Measurements from ENCODE around the gene OPN5.
"Not testable (repeated sequence)": the region's sequence is repeated elsewhere in the genome, so short reads cannot be mapped to it uniquely, and the experiment has no call there.

Gene OPN5

DNA sequence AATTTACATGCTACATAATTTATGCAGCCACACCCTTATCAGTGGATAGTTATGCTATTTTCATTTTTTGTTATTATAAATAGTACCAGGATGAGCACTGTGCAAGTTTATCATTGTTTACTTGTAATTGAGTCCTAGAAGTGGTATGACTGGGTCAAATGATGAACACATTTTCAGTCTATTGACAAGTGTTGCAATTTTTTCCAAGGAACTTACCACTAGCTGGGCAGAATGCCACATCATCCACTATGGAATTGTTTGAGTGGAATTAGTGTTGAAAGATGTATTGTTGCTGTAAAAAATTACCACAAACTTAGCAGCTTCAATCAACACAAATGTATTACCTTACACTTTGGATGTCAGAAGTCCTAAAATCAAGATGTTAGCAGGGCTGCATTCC, 38.1 kb upstream of the OPN5 start:
- H3K27ac ChIP-seq = no peak overlapping the region
- no peak for TF ChIP-seq ZFX (IDR thresholded peaks at IDR 0.05; ENCODE audit: borderline replicate concordance)
- TF ChIP-seq, protein P1, sequence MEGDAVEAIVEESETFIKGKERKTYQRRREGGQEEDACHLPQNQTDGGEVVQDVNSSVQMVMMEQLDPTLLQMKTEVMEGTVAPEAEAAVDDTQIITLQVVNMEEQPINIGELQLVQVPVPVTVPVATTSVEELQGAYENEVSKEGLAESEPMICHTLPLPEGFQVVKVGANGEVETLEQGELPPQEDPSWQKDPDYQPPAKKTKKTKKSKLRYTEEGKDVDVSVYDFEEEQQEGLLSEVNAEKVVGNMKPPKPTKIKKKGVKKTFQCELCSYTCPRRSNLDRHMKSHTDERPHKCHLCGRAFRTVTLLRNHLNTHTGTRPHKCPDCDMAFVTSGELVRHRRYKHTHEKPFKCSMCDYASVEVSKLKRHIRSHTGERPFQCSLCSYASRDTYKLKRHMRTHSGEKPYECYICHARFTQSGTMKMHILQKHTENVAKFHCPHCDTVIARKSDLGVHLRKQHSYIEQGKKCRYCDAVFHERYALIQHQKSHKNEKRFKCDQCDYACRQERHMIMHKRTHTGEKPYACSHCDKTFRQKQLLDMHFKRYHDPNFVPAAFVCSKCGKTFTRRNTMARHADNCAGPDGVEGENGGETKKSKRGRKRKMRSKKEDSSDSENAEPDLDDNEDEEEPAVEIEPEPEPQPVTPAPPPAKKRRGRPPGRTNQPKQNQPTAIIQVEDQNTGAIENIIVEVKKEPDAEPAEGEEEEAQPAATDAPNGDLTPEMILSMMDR (IDR thresholded peaks at IDR 0.05) = no peak

GRCh38 chr6:47745269-47745668, 36.6 kb upstream of the OPN5 start:
- H3K27ac ChIP-seq = not testable (repeated sequence)

GRCh38 chr6:47749757-47750156, 32.1 kb upstream of the OPN5 start:
- H3K27ac ChIP-seq = no peak overlapping the region
- TF ChIP-seq, protein P1 (IDR thresholded peaks at IDR 0.05) = no peak
- TF ChIP-seq ZFX (IDR thresholded peaks at IDR 0.05; ENCODE audit: borderline replicate concordance) = no peak

GRCh38 chr6:47752801-47753200, 29.0 kb upstream of the OPN5 start:
- no peak overlapping the region for H3K27ac ChIP-seq
- TF ChIP-seq ZFX (IDR thresholded peaks at IDR 0.05; ENCODE audit: borderline replicate concordance) = no peak
- TF ChIP-seq, protein P1 (IDR thresholded peaks at IDR 0.05) = no peak

- TF ChIP-seq ZFX (IDR thresholded peaks at IDR 0.05; ENCODE audit: borderline replicate concordance) = no peak
- TF ChIP-seq, protein P1 (IDR thresholded peaks at IDR 0.05) = no peak
- H3K27ac ChIP-seq = no peak overlapping the region
Observed at GRCh38 chr6:47759364-47759763, 22.5 kb upstream of the OPN5 start.

DNA sequence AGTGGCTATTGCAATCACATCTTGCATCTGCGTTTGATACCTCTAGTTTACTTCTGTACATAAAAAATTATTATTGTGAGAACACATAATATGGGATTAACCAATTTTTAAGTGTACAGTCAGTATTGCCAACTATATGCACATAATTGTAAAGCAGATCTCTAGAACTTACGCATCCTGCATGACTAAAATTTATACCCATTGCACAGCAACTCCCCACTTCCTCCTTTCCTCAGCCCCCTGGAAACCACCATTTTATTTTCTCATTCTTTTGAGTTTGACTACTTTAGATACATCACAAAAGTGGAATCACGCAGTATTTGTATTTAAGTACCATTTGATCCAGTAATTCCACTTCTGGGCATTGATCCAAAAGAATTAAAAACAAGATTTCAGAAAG, 19.3 kb upstream of the OPN5 start:
- 0 out of 2 replicates have a peak overlapping the region, but pooled peaks have one; percentile 11 for H3K27ac ChIP-seq
- TF ChIP-seq, protein P1 (IDR thresholded peaks at IDR 0.05) = no peak

GRCh38 chr6:47766445-47766844, 15.4 kb upstream of the OPN5 start:
- no peak for TF ChIP-seq ZFX (IDR thresholded peaks at IDR 0.05; ENCODE audit: borderline replicate concordance)
- TF ChIP-seq, protein P1 (IDR thresholded peaks at IDR 0.05) = no peak

DNA sequence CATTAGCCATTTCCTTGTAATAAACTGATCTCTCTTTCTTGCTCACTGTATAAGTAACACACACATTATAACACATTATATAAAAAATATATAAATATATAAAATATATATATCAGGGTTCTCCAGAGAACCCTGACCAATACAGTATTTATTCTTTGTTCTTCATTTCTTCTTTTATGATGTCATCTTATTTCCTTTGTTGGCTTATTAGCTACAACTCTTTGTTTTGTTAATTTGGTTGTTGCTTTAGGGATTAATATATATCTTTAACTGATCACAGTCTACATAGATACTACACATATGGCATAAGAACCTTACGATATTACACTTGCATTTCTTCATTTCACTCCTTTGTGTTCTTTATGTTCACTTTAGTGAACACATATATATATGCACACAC, 14.7 kb upstream of the OPN5 start:
- no peak overlapping the region for H3K27ac ChIP-seq
- TF ChIP-seq, protein P1 (IDR thresholded peaks at IDR 0.05) = no peak

More at GRCh38 chr6:47766445-47766844, 15.4 kb upstream of the OPN5 start:
- no peak overlapping the region for H3K27ac ChIP-seq
